Suppressor macrophage (primary cell): Measurements from ENCODE around the gene RGL1.

Experiments used
- DNase-seq, 4 experiments: peaks; one replicate each; pipeline ENCODE4 v3.0.0-alpha.2; 2020 to 2022

Gene RGL1

DNA sequence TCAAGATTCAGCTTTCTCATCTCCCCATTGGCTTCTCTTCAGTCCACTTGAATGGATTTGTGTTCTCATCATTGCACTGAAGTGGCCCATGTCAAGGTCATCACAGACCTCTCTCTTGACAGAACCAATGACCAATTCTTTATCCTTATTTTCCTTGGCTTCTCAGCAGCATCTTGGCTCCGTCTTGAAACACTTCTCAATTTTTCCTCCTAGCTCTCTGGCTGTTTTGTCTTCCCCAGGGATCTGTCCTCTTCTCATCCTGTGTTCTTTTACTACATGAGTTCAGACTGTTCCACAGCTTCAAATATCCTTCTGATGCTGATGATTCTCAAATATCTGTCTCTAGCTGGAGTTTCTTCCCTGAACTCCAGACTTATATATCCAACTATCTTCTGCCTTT lies 154.0 kb downstream of the RGL1 start:
- no peak for DNase-seq

DNA sequence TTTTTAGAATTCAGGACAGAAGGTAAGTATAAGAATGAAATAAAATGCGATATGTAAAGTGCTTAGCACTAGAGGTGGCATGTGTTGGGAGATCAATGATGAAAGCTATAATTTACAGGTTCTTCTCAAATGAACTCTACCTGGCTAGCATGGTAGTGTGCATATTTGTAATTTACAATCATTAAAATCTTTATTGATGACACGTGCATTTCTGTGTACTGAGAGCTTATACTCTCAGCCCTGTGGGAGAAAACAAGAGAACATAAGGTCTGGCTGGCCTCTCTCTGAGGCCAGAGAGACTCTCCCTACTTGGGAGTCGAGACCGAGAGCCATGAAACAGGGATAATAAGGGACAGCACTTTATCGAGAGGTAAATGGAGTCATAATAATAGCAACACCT lies 156.2 kb downstream of the RGL1 start:
- DNase-seq: no peak

DNA sequence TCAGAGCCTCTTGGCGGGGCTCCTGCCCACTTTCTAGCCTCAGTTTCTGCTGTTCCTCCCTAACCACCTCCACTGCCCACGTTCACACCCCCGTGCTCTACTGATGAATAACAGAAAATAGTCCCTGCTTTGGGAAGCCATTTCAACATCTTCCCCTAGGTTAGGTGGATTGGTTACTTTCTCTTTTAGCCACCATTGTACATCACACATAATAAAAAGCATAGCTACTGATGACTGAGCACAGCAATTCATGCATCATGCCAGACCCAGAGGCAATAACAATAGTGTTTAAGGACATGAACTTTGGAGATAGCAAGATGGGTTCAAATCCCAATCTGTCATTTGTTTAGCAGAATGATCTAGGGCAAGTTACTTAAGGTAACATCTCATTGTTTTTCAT lies 158.0 kb downstream of the RGL1 start:
- DNase-seq: no peak

DNA sequence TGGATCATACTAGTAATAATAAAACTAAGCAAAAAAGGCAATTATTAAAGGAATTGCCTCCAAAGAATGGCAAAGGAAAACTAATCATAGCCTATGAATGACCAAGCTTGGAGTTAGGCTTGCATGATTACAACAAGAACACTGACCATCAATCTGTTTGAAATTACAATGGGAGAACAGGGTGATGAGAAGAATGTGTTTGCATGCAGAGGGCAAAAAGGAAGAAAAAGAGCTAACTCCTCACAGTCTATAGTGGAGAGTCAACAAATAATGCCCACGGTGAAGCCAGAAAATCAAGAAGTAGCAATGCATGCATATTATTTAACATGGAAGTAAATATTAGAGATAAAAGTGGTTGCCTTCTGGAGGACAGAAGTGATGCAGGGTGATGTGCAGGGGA lies 160.8 kb downstream of the RGL1 start:
- no peak for DNase-seq

DNA sequence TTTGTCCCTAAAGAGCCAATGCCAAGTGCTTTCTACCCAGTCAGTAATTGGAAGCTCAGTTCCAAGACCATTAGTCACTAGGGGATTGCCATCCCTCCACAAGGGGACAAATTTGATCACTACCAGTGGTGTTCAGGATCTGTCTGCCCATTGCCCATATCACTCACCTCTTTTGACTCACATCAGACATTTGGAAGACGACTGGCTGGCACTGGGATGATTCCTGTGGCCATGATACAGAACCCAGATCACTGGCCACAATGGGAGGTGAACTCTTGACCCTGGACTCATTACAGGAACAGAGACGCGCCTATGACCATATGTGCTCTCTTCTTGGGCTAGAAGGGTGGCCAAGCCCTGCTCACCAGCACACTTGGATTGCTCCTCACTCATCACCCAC lies 161.6 kb downstream of the RGL1 start:
- DNase-seq: no peak

DNA sequence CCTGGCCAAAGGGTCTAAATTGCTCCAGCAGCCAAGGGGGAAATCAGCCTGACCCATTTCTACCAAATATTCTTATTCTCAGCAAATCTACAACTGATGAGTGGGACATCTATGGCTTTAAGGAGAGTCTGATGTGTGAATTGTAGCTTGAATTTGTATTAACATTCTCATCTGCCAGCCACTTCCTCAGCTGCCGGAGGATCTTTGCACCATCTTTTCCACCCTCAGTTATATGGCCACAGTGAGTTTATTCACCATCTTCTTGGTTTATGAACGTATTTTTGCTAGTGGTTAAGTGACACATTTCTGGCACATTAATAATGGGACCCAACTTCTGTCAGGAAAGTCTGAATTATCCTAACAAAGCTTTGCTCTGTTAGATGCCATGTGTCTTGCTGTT lies 163.0 kb downstream of the RGL1 start:
- no peak for DNase-seq

DNA sequence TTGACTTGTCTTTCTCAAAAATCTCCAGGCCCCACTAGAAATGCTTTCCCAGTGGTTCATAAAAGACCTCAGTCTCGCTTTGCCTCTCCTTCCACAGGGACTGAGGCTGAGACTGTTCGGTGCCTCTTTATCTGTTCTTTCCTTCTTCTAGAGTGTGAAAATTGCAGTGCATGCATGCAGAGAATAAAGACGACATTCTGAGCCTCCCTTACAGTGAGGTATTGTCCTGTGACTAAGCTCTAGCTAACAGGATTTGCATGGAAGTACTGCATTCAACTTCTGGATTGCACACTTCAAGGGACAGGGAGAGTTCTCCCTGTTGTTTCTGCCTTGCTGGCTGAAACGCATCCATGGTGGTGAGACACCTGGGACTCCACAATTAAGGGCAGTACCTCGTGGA lies 163.5 kb downstream of the RGL1 start:
- DNase-seq: no peak

DNA sequence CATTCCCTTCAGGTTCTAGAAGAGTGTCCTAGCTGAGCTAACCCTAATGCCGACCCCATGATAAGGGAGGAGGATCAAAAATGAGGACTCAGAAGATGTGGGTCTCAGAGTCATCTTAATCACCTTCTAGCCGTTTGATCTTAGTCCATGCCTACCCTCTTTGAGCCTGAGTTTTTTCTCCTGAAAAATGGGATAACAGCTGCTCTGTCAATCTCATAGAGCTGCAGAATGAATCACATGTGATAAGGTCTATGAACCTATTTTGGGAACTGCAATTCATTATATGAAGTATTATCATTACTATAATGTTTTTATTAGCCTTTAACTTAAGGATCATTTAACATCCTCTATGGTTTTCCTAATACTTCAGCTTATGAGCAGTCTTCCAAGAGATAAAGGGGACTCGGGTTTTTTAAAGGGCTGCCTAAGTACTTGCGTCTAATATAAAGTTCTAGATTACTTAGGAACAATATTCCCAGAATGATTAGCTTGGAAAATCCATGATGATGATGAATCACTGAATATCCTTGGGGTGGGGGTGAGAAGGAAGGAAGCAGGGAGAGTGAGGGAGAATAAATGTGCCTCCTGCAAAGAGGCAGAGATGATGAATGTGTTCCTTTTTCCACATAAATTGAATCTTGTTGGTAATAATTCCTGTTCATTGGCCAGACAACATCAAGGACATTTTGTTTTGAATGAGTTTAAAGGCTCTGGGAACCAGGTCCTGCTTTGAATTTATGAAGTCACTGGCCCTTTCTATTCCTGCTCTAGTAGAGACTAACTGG lies 165.8 kb downstream of the RGL1 start:
- no peak for DNase-seq

DNA sequence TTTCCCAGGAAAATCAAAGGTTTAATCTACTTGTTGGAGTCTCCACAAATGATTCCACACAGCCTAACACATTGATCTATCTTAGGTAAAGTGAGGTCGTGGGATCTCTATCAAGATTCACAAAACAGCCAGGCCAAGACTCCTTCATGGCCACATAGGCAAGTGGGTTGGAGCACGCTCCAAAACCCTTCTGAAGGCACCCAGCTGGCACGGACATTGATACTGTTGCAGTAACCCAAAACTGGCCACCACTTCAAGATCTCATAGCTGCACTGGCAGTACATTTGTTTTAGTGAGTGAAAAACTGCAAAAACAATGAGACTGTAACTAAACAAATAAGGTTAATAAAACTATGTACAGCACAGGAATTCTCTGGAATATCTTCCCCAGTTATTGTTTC lies 170.7 kb downstream of the RGL1 start:
- no peak for DNase-seq

DNA sequence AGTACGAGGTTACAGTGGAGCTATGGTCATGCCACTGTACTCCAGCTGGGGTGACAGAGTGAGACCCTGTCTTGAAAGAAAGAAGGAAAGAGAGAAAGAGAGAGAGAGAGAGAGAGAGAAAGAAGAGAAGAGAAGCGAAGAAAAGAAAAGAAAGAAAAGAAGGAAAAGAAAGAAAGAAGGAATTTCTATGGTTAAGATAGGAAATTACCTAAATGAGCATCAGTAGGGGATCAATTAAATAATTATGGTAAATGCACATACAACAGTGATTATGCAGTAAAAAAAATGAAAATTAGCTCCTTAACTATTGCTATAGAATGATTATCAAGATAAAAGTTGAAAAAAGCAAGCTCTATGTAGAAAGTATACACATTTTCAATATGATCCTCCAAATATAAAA lies 172.8 kb downstream of the RGL1 start:
- no peak for DNase-seq
